MM.1S (cell line): ENCODE data around the gene YY2.

Source experiments
- EZH2phosphoT487 ChIP-seq: fragments of 300-600 bp; sonication (generic); IDR thresholded peaks from 2 replicates; pipeline ENCODE4 v1.6.1; 2018; ENCODE audit warnings: antibody characterized with exemption, low read length
- TF ChIP-seq, protein P1 (sequence below): fragments of 300-600 bp; sonication (generic); IDR thresholded peaks from 2 replicates; pipeline ENCODE4 v1.5.1; 2016; ENCODE audit warnings: antibody characterized with exemption, low read length, mixed read lengths

DNA sequence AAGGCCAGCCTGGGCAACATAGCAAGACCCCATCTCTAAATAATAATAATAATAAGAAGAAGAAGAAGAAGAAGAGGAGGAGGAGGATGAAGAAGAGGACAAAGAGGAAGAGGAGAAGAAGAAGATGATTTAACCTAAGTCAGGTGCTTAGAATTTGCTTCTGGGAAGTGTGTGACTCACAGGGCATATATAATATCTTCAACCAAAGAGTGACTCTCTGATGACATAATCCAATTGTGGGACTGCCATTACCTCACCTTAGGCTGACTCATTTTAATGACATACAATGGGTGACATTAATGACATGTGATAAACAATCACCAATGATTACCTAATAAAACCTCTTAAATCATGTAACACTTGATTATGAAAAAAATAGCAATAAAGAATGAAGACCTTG lies 49.1 kb upstream of the YY2 start:
- TF ChIP-seq, protein P1, sequence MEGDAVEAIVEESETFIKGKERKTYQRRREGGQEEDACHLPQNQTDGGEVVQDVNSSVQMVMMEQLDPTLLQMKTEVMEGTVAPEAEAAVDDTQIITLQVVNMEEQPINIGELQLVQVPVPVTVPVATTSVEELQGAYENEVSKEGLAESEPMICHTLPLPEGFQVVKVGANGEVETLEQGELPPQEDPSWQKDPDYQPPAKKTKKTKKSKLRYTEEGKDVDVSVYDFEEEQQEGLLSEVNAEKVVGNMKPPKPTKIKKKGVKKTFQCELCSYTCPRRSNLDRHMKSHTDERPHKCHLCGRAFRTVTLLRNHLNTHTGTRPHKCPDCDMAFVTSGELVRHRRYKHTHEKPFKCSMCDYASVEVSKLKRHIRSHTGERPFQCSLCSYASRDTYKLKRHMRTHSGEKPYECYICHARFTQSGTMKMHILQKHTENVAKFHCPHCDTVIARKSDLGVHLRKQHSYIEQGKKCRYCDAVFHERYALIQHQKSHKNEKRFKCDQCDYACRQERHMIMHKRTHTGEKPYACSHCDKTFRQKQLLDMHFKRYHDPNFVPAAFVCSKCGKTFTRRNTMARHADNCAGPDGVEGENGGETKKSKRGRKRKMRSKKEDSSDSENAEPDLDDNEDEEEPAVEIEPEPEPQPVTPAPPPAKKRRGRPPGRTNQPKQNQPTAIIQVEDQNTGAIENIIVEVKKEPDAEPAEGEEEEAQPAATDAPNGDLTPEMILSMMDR: no peak
- TF ChIP-seq EZH2phosphoT487: no peak
